GM08714 (cell line): ENCODE data around the gene CFAP20.

Experiments
- H3K4me3 ChIP-seq: fragments of 200-500 bp; sonication (Bioruptor generic); 2 replicates; pipeline ENCODE4 v1.5.1; 2014; ENCODE audit warnings: mild to moderate bottlenecking, low read length, inconsistent platforms
- ZNF274 ChIP-seq: IDR thresholded peaks from 2 replicates; pipeline ENCODE4 v1.6.1; 2012; ENCODE audit warnings: mild to moderate bottlenecking, low read depth, low read length

Gene CFAP20

GRCh38 chr16:58129097-58129936, at the start of gene CFAP20:
Gene CFAP20 (minus strand): TSS chr16:58129381. CDS start chr16:58129115, 266 bp downstream.
- peak within 1 kb of the TSS; percentile 71 for H3K4me3 ChIP-seq
- TF ChIP-seq ZNF274, result no peak

GRCh38 chr16:58177353-58177710, 48.2 kb upstream of the CFAP20 start:
- H3K4me3 ChIP-seq, result no peak overlapping the region

GRCh38 chr16:58176608-58177352, 47.6 kb upstream of the CFAP20 start:
- TF ChIP-seq ZNF274, result no peak
- no peak overlapping the region for H3K4me3 ChIP-seq

More at GRCh38 chr16:58177353-58177710, 48.2 kb upstream of the CFAP20 start:
- no peak for TF ChIP-seq ZNF274

GRCh38 chr16:58170223-58170622, 41.0 kb upstream of the CFAP20 start:
- no peak for TF ChIP-seq ZNF274
- no peak overlapping the region for H3K4me3 ChIP-seq

GRCh38 chr16:58160855-58161254, 31.7 kb upstream of the CFAP20 start:
- TF ChIP-seq ZNF274, result no peak
- H3K4me3 ChIP-seq, result no peak overlapping the region

- TF ChIP-seq ZNF274, result no peak
- H3K4me3 ChIP-seq, result no peak overlapping the region
Observed at GRCh38 chr16:58158725-58159124, 29.5 kb upstream of the CFAP20 start.

- no peak overlapping the region for H3K4me3 ChIP-seq
- no peak for TF ChIP-seq ZNF274
Observed at GRCh38 chr16:58157951-58158540, 28.9 kb upstream of the CFAP20 start.

- no peak overlapping the region for H3K4me3 ChIP-seq
- TF ChIP-seq ZNF274, result no peak
Observed at GRCh38 chr16:58157239-58157638, 28.1 kb upstream of the CFAP20 start.

- no peak overlapping the region for H3K4me3 ChIP-seq
- no peak for TF ChIP-seq ZNF274
Observed at GRCh38 chr16:58155839-58156238, 26.7 kb upstream of the CFAP20 start.

GRCh38 chr16:58154345-58154744, 25.2 kb upstream of the CFAP20 start:
- no peak overlapping the region for H3K4me3 ChIP-seq
- no peak for TF ChIP-seq ZNF274

- no peak overlapping the region for H3K4me3 ChIP-seq
- TF ChIP-seq ZNF274, result no peak
Observed at GRCh38 chr16:58152246-58152868, 23.2 kb upstream of the CFAP20 start.

GRCh38 chr16:58148526-58148925, 19.3 kb upstream of the CFAP20 start:
- H3K4me3 ChIP-seq, result no peak overlapping the region
- TF ChIP-seq ZNF274, result no peak

GRCh38 chr16:58148099-58148498, 18.9 kb upstream of the CFAP20 start:
- TF ChIP-seq ZNF274, result no peak
- H3K4me3 ChIP-seq, result no peak overlapping the region

- TF ChIP-seq ZNF274, result no peak
- H3K4me3 ChIP-seq, result no peak overlapping the region
Observed at GRCh38 chr16:58138852-58139251, 9.7 kb upstream of the CFAP20 start.
